Osteoblast (primary cell): ENCODE measurements around the gene SHANK1. TPM values are rescaled to one million over a fixed set of nuclear protein-coding genes. Genes with fewer than 3 reads are reported as not detected.

Experiments
- DNase-seq: peaks from one replicate; pipeline ENCODE4 v3.0.0; 2011; ENCODE audit warnings: low spot score, mixed read lengths; ENCODE audit not compliant: insufficient read length; ENCODE audit errors: missing footprints
- H2AFZ ChIP-seq: 2 replicates; pipeline ENCODE4 v1.6.0; 2011; ENCODE audit warnings: mild to moderate bottlenecking, low read length
- H3K27ac ChIP-seq: 2 replicates; pipeline ENCODE4 v1.5.1; 2011; ENCODE audit warnings: mild to moderate bottlenecking, low read depth, low read length, moderate library complexity
- H3K27me3 ChIP-seq: 2 replicates; pipeline ENCODE4 v1.6.0; 2012; ENCODE audit warnings: mild to moderate bottlenecking, control low read depth, inconsistent platforms, low read length, moderate library complexity; ENCODE audit not compliant: insufficient read depth
- H3K36me3 ChIP-seq: 2 replicates; pipeline ENCODE4 v1.5.1; 2011; ENCODE audit warnings: mild to moderate bottlenecking, low read length, control low read depth, moderate library complexity; ENCODE audit not compliant: insufficient read depth
- H3K4me1 ChIP-seq: 2 replicates; pipeline ENCODE4 v1.5.1; 2011; ENCODE audit warnings: mild to moderate bottlenecking, low read length, control low read depth, moderate library complexity; ENCODE audit not compliant: insufficient read depth
- H3K4me2 ChIP-seq: 2 replicates; pipeline ENCODE4 v1.6.0; 2011; ENCODE audit warnings: mild to moderate bottlenecking, low read length; ENCODE audit not compliant: insufficient read depth
- H3K4me3 ChIP-seq: fragments of 200-600 bp; sonication (generic); 3 replicates; pipeline ENCODE4 v1.5.1; 2012; ENCODE audit warnings: mild to moderate bottlenecking, low read length, inconsistent platforms; ENCODE audit not compliant: insufficient read depth
- H3K79me2 ChIP-seq: 2 replicates; pipeline ENCODE4 v1.6.0; 2012; ENCODE audit warnings: mild to moderate bottlenecking, low read length, control low read depth, inconsistent platforms; ENCODE audit not compliant: insufficient read depth
- H3K9me3 ChIP-seq: 2 replicates; pipeline ENCODE4 v1.5.1; 2011; ENCODE audit warnings: low read depth, low read length, control low read depth
- H4K20me1 ChIP-seq: 2 replicates; pipeline ENCODE4 v1.6.0; 2012; ENCODE audit warnings: mild to moderate bottlenecking, low read length, control low read depth; ENCODE audit not compliant: insufficient read depth
- total RNA-seq: library from RNA; depleted of rRNA; stranded (reverse); fragments of >200 nt; gene quantifications from 2 replicates; pipeline ENCODE4 v1.2.3, GENCODE V29; 2012
- TF ChIP-seq, protein P1 (sequence below): IDR thresholded peaks from 2 replicates; pipeline ENCODE4 v1.5.1; 2011; ENCODE audit warnings: mild to moderate bottlenecking, low read depth, low read length, moderate library complexity; ENCODE audit errors: extremely low read depth

SHANK1 gene
- total RNA-seq, 1 donor, result 1.1 TPM

DNA sequence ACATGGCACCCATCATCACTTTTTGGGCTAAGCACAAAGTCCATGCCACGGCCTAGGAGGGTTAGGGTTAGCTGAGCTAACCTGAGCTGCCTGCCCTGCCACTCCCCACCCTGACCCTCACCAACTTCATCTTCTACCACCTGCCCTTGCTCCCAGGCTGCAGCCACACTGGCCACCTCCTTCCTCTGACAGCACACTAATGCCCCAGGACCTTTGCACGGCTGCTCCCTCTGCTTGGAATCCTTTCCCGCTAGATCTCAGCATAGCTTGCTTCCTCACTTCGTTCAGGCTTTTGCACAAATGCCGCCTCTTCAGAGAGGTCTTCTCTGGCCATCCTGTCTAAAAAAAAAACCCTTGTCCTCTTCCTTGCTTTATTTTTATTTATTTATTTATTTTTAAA, 13.2 kb downstream of the SHANK1 start:
- TF ChIP-seq, protein P1, sequence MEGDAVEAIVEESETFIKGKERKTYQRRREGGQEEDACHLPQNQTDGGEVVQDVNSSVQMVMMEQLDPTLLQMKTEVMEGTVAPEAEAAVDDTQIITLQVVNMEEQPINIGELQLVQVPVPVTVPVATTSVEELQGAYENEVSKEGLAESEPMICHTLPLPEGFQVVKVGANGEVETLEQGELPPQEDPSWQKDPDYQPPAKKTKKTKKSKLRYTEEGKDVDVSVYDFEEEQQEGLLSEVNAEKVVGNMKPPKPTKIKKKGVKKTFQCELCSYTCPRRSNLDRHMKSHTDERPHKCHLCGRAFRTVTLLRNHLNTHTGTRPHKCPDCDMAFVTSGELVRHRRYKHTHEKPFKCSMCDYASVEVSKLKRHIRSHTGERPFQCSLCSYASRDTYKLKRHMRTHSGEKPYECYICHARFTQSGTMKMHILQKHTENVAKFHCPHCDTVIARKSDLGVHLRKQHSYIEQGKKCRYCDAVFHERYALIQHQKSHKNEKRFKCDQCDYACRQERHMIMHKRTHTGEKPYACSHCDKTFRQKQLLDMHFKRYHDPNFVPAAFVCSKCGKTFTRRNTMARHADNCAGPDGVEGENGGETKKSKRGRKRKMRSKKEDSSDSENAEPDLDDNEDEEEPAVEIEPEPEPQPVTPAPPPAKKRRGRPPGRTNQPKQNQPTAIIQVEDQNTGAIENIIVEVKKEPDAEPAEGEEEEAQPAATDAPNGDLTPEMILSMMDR, result no peak
- no peaks in the 10 kb centered on the region for H3K27me3 ChIP-seq
- no peak overlapping the region for H3K4me2 ChIP-seq
- H4K20me1 ChIP-seq, result no peaks in the 10 kb centered on the region
- H3K9me3 ChIP-seq, result no peaks in the 10 kb centered on the region
- no peaks in the 10 kb centered on the region for H3K79me2 ChIP-seq
- no peak overlapping the region for H3K4me3 ChIP-seq
- H3K27ac ChIP-seq, result no peak overlapping the region
- no peak for DNase-seq
- no peaks in the 10 kb centered on the region for H3K36me3 ChIP-seq
- no peak overlapping the region for H2AFZ ChIP-seq
- no peaks in the 10 kb centered on the region for H3K4me1 ChIP-seq

DNA sequence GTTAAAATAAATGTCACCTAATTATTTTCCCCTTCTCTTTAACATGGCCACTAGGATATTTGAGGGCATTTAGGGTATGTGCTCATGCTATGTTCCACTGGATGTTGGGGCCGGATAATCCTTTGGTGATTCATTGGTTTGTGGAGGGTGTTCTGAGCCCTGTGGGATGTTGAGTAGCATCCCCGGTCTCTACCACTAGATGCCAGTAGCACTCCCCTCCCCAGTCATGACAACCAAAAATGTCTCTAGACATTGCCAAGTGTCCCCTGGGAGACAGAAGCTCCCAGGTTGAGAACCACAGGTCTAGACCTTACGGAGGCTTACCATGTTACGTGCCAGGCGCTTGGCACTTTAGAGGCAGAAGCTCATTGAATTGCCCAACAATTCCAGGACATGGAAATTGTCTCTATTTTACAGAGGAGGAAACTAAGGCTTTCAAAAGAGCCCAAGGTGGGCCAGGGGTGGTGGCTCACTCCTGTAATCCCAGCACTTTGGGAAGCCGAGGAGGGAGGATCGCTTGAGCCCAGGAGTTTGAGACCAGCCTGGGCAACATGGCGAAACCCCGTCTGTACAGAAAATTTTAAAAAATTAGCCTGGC, 14.1 kb downstream of the SHANK1 start:
- H4K20me1 ChIP-seq, result no peaks in the 10 kb centered on the region
- H3K4me3 ChIP-seq, result no peak overlapping the region
- H3K9me3 ChIP-seq, result no peaks in the 10 kb centered on the region
- peak; percentile 99 for DNase-seq
- no peak overlapping the region for H3K27ac ChIP-seq
- no peaks in the 10 kb centered on the region for H3K27me3 ChIP-seq
- no peak overlapping the region for H2AFZ ChIP-seq
- H3K36me3 ChIP-seq, result no peaks in the 10 kb centered on the region
- H3K4me2 ChIP-seq, result no peak overlapping the region
- TF ChIP-seq, protein P1, result peak; percentile 92
- H3K4me1 ChIP-seq, result no peaks in the 10 kb centered on the region
- H3K79me2 ChIP-seq, result no peaks in the 10 kb centered on the region

DNA sequence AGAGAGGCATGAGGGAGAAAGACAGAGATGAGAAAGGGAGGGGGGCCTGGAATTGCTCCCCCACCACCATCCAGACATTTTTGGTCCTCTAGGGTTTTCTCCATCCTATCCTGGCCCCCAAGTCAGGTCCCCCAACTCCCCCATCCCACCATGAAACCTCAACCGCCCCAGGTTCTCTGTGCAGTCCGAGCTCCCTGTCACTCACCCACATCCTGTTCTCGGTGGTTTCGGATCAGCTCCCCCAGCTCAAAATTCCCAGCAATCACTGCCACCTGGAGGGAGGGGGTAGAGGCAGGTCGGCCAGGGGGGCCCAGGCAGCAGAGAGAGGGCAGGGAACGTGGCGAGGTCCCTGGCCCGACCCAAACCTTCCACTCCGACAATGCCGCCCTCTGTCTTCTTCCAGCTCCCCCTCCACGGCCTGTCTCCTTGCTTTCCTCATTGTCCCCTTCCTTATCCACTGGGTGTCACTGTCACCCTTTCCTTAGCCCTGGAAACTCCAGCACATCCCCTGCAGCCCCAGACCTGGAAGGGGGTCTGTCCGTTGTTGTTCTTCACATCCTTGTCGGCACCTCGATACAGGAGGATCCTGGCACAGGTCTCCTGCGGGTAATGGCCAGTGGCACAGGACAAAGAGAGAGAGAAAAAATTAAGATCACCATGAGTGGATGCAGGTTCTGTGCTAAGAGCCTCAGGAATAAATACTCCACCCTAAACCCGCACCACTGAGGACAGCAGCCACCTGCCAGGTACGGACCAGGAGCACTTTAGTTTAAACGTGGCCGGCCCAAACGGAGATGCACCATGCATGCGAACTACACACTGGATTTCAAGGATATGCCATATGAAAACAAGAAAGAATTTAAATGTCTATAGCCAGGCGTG, 15.4 kb downstream of the SHANK1 start:
- Histone ChIP-seq H3K79me2 (no peaks in the 10 kb centered on the region), H3K4me1 (no peaks in the 10 kb centered on the region), H3K27ac (no peak overlapping the region), H2AFZ (no peak overlapping the region), H3K27me3 (no peaks in the 10 kb centered on the region), H3K9me3 (no peaks in the 10 kb centered on the region), H3K36me3 (no peaks in the 10 kb centered on the region), H3K4me2 (no peak overlapping the region), H4K20me1 (no peaks in the 10 kb centered on the region), H3K4me3 (no peak overlapping the region)
- TF ChIP-seq, protein P1, result peak; percentile 10
- no peak for DNase-seq
